NCI-H1694 treated with DMSO at 0.1 percent for 48 hours (cell line): Measurements from ENCODE around the gene LRBA.

Experiments used
- DNase-seq: peaks from one replicate; lab custom pipeline; 2025; lab: John Stamatoyannopoulos, UW

Gene LRBA

DNA sequence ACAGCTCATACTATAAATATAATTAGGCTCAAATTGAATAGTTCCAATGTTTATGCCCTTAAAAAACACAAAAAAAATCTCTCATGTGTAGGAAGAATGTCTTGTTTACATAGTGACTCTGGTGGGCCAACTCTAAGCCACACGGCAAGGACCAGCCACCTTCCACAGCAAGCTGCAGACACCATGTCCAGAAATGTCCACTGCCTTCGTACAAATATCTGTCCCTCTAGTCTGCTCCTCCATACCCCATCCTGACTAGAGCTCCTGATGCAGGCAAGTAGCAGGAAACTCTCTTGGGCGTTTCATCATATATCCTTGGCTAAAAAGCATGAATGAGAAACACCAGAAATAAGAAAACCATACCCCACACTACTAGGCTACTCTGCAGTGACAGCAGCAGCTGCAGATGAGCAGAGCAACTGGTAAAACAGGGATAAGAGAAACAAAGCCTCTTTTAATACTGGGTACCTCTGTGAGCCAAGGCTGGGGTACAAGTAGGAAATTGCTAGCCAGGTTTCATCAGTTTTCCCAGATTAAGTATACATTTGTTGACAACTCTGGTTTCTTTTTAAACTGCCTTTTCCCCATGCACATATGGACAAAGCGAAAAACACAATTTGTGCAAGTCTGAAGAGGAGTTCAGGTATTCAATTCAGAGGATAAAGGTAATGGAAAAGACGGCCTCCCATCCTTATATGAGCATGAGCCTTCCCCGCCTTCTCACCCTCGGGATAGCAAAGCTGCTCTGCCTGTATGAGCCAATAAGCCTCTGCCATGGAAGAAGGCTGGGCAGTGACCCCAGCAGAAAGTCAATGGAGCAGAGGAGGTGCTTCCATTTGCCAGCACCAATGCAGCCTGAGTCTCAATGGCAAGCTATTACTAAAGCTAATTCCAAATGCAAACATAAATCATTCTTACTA, 691.4 kb downstream of the LRBA start:
- DNase-seq = no peak

DNA sequence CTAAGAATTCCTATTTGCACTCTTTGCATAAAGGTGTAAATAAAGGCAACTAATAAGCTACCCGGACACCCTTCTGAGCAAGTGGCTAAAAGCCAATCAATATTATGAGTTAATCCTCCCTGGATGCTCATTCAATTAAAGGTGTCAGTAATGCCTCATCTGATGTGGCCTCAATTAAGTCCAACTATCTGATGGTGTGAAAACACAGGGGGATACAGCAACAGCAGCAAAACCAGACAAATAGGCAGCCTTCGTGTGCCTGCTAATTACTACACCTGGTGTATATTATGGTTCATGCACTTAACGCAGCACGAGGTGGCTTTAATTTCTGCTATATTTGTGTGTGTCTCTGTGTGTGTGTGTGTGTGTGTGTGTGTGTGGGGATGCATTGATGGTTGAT, 692.4 kb downstream of the LRBA start:
- DNase-seq = no peak

DNA sequence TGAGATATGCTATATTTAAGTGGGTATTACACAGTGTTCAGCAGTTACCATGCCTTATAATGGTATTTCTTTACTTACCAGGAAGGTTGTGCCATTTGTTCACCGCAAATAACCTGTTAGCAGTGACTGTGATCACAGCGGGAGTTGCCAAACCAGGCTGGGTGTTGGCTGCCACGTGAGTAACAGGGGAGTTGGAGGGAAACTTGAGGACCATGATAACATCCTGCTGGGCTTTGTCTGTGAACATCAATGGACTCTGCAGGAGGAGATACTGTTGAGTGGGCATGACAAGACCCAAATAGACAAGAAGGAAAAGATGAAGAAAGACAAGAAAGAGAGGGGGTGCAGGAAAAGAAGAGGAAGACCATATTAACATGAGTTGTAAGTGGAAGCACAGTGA, 694.0 kb downstream of the LRBA start:
- DNase-seq = no peak

DNA sequence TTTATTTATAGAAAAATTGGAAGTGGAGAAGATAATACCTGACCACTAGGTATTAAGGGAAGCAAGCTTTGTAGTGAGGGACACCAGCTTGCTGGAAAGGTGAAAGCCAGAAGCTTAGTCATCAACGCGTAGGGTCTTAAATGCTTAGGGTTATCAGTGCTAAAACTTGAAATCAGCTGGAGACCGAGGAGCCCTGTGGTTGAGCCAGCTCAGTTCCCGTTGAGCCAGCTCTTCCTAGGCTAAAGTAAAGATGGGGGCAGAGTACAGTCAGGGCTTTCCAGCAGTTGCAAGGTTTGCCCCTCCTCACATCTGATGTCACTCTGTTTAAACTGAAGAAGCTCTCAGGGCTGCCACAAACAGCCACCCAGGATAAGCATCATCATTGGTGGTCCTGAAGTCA, 696.1 kb downstream of the LRBA start:
- no peak for DNase-seq

DNA sequence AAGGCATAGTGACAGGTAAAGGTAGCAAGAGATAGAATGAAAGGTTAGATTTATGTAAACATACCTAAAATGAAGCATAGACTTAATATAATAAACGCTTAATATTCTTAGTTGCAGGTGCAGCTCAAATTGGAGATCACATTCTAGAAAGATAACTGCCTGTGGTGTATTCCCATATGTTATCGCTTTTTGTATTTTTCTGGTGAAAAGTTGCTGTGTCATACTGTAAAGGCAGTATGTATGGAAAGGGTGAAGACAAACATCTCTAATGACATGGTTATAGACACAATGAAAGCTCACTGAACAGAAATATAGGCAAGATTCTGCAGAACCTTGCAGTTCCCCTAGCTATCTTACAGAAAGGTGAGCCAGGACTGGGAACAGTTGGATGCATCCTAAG, 696.6 kb downstream of the LRBA start:
- DNase-seq = no peak

DNA sequence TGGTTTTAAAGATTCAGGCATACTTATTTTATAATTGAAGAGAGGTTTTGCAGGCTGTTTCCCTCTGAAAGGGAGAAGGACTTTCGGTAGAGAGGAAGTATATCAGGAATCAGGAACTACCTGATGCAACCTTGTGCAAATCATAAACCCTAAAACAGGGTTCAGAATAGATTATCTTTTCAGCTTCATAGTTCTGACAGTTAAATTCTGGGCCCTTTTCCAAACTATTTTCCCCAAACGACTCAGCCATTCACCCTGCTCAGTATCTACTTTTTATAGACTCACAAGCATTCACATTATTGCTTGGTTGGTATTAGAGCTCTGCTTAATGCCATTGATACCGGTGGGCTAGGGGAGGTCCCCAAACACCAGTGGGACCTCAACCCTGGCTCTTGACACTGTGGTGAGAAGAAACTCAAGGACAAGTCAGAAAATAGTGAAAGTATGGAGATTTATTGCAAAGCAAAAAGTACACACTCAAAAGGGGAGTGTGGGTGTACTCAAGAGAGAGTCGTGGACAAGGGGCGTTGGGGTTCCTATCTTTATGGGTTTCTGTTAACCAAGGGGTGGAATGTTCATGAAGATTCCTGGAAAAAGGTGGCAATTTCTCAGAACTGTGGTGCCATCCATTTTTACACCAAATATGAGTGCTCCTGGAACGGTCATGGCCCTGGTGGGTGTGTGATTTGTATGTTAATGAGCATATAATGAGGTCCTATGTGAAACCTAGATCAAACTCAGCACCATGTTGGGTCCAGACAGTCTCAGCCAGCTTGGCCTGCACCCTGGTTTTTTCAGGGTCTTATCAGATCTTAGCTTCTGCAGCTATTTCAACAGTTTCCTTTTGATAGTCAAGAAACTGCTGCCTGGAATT, 698.5 kb downstream of the LRBA start:
- peak; percentile 23 for DNase-seq

DNA sequence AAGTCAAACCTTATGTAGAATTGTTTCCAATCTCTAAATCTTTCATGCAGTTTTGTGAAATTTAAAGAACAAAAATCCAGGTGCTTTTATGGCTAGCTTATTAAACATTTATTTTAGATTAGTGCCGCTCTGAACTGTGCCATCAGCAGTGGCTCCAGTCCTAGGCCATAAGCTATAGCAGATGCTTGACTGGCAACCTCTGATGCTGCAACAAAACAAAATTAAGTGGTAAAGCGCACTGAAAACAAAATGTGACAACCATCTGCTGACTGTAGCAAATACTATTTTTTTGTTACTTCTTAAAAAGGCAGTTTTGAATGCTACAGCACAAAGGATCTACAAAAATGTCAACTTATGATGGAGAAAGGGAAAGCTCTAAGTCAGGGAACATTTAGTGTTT, 699.4 kb downstream of the LRBA start:
- DNase-seq = peak; percentile 97

DNA sequence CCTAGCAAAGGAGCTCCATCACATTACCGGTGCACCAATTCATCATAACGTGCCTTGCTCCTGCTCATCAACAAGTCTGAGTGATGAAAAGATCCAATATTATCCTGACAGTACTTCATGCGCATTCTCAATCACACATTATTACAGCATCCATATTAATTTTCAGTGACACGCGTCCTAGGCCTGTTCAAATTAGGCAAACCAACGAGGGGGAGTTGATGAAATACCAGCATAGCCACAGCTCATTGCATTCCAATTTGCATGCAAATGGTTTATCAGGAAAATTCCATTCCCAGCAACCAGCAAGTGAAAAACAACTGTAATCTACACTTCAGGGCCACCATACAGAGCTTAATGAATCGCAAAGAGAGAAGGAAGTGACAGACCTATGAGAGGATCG, 699.9 kb downstream of the LRBA start:
- DNase-seq = peak; percentile 97

DNA sequence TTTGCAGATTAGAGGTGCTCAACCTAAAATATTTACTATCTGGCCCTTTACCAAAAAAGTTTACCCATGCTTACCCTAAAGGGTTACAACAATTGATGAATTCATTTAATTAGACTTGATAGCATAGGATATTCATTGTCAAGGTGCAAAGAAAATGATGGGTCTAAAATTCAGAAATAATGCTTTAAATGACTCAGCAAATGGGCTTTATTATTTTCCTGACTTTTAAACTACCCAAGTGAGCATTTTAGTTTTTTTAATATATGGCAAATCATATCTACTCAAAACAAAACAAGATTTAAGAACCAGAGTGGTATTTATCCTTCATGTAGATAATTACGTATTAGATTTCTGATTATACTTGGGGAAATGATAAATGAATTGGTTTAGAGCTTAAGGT, 701.1 kb downstream of the LRBA start:
- DNase-seq = no peak

DNA sequence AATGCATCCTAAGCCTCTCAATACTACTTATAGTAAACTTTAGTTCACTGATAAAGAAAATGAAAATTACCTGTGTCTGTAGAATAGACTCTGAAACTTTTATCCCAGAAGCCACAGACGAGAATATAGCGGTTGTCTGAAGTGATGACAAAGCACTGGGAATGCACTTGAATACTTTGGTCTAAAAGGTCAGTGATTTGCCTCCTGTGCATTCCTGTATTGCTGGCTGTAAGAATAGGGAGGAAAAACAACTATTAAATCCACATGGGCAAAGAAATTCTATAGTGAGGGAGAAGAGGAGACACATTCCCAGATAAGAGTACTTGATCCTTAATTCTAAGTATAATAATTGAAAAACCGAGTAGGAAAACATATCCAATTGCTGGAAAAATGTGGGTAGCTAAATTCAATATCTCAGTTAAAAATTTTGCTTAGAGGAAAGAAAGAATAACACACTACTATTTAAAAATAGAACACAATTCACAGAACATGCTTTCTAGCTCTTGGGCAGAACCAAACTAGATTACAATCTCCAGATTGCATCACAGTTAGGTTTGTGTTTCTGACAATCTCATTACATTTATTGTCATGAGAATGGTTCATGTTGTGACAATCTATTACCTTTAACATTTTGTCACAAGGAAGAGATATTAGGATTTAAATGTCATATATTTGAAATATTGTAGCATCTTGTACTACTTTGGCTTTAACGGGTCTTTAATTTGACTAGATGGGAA, 704.8 kb downstream of the LRBA start:
- no peak for DNase-seq

DNA sequence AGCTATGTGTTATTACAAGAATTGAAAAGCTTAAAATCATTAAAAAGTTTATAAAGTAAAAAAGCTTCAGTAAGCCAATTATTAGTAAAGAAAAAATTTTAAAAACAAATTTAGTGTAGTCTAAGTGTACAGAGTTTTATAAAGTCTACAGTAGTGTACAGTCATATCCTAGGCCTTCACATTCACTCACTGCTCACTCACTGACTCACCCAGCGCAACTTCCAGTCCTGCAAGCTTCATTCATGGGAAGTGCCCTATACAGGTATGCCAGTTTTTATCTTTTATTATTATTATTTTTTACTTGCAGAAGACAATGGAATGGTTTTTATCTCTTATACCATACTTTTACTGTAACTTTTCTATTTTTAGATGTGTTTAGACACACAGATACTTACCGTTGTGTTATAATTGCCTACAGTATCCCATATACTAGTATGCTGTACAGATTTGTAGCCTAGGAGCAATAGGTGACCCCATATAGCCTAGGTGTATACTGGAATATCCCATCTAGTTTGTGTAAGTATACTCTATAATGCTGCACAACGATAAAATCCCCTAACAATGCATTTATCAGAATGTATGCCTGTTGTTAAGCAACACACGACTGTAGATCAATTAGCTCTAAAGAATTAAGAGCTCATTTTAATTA, 706.1 kb downstream of the LRBA start:
- no peak for DNase-seq

DNA sequence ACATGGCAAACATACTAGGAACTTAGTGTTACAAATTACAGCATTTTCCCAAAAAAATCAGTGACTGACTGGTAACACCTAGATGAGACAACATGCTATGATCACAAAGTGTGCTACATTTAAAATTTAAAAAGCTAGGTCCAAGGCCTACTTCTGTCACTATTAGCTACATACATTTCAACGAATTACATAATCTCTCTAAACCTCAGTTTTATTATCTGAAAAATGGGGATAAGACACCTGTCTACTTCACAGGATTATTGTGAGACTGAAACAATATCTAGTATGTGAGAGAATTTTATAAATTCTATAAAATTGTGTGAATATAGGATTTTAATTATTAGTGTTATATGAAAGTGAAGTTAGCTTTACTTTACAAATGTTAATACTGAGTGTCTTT, 708.4 kb downstream of the LRBA start:
- no peak for DNase-seq

DNA sequence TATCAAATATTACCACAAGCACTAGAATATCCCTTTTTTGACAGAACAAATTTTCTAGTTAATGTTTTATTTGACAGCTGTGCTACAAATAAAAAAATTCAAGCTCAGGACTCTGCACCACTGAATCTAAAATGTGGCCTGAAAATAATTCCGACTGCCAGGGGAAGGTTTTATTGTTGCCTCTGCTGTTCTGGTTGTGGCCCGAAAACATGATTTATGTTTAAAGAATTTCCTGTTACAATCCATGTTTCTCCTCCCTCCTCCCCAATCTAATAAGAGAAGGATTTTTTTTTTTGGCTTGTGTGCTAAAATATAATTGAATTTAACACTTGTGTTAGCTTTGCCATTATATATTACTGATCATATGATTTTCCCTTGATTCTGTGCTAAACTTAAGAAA, 709.1 kb downstream of the LRBA start:
- DNase-seq = no peak

DNA sequence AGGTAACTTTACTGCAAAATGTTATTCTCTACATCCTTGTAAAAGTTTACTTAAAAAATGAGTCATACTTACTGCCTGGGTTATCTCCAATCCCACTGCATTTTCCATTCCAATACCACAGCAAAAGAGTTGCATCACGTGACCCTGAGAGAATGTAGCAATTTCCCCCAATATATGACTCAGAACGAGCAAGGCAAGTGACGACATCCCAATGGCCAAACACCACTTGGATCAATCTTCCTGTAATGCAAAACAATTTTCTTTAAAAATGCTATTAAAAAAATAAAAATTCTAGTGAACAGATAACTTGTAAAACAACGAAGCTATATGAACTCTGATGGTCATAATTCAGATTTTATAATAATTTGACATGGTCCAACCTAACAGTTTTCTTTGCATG, 712.5 kb downstream of the LRBA start:
- DNase-seq = no peak

DNA sequence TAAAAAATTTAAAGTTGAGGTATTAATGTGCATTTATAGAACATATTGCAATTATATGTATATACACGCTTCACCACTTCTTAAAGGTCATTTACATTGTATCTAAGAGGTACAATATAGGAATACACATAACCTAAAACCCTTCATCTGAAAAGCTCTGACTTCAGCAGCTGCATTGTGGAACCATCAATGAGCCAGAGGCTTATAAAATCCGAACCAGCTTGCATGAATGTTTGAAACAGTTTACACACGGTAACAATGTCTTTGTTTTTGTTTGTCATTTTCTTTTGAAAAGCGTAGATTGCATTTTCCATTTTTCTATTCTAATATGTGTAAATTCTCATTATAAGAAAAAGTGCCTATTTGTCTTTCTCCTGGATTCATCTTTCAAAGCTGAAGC, 715.3 kb downstream of the LRBA start:
- peak; percentile 23 for DNase-seq

DNA sequence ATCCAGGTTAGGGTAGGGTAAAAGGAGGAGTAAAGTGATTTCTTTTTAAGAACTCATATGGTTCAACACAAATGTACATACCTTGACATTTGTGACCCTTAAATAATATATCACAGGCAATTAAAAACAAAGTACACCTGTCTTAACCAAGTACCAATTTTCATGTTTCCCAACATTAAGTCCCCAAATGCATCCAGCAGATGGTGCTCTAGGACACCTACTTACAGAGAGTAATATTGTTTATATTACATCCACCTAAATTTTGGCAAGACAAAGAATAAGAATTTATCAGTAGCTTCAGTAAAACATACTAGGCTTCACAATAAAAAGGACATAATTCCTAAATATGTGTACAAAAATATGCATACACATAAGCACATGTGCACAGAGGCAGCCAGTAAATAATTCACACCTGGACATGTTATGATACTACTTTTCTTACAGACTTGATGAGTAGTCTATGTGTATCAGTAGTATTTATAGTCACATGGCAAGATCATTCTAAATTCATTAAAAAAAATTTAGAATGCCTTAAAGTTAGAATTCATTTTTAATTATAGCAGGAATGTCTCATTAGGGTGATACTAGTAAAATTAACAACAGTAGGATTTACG, 717.1 kb downstream of the LRBA start:
- peak; percentile 70 for DNase-seq

DNA sequence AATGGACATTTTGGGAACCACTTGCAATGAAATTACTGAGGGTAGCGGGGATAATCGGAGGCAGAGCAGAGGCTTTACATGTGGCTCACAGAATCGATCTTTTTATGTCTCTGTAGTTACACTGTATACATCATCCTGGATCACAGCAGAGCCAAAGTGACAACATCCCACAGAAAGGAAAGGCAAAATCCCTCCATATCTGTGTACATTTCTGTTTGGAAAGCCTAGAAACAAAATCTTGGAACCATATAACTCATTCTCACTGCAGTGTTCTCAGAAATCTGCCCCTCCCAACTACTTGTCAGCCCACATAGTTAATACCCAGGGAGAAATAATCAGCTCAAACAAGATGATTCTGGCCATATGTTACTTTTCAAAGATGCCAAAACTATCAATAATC, 725.2 kb downstream of the LRBA start:
- DNase-seq = no peak

DNA sequence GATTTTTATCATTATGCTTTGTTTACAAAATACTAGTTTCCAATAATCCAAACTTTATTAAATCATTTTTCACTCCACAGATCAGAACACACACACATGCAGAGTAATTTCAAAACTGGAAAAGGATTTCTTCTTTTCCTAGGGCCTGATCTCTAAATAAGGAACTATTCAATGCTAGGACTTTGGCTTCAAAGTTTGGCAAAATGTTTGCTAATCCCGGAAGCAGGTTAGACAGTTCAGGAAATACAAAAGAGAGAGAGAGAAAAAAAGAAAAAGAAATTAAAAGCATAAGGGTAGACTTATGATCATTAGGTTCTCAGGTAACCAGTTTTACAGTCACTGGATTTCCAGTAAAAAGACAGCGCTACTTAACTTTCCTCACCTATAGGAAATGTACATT, 725.9 kb downstream of the LRBA start:
- no peak for DNase-seq

DNA sequence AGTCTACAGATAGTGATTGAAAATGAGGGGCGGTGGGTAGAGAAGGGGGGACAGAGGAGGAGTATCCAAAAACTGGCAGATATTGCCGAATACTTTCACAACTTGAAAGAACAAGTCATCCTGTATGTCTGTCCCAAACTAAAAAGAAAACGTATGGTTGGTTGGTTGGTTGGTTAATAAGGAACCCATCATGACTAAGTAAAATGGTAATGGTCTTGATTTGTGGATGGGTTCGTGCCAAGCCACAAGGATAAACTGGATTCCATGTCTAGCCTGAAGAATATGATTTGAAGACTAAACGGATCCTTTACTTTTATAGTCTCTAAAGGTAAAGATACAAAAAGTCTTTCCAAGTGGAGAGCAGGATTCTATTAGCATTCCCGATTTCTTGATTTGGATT, 728.4 kb downstream of the LRBA start:
- no peak for DNase-seq

DNA sequence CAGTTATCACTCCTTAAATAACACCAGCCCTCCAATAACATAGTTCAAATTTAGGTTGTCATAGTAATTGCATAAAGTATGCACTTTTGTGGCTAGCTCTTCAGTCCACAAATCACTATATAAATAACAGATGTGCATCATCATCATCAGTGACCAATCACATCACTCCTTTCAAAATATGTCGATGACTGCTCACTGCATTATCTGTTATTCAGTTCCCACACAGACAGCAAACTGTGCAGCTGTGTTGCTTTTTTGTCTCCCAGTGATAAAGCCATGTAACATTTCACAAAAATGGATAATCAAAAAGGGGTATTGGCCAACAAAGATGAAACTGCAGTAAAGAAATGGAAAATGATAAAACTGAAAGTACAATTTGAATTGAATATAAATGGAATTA, 731.4 kb downstream of the LRBA start:
- no peak for DNase-seq

DNA sequence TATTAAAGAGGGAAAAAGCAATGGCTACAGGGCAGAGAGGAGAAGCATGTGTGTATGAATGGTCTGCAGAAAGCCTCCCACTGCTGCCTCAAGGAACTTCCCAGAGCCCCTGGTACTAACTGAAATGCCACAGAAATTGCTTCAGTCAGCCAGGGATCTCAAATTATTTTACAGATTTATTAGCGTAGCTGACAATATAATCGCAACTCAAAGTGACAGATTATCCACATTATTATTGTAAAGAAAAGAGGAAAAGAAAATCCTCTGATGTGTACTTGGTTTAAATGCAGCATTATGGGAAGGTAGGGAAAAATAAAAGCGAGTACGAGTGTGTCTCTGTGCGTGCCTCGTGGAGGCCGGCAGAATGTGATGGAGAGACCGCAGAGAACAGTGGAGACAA, 734.1 kb downstream of the LRBA start:
- no peak for DNase-seq
